Measurements from ENCODE around the gene DHRS1.

DHRS1 gene

DNA sequence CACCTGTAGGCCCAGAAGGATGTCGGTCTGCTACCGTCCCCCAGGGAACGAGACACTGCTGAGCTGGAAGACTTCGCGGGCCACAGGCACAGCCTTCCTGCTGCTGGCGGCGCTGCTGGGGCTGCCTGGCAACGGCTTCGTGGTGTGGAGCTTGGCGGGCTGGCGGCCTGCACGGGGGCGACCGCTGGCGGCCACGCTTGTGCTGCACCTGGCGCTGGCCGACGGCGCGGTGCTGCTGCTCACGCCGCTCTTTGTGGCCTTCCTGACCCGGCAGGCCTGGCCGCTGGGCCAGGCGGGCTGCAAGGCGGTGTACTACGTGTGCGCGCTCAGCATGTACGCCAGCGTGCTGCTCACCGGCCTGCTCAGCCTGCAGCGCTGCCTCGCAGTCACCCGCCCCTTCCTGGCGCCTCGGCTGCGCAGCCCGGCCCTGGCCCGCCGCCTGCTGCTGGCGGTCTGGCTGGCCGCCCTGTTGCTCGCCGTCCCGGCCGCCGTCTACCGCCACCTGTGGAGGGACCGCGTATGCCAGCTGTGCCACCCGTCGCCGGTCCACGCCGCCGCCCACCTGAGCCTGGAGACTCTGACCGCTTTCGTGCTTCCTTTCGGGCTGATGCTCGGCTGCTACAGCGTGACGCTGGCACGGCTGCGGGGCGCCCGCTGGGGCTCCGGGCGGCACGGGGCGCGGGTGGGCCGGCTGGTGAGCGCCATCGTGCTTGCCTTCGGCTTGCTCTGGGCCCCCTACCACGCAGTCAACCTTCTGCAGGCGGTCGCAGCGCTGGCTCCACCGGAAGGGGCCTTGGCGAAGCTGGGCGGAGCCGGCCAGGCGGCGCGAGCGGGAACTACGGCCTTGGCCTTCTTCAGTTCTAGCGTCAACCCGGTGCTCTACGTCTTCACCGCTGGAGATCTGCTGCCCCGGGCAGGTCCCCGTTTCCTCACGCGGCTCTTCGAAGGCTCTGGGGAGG is 11.3 kb upstream of the DHRS1 start, which contains the start of gene LTB4R:
Gene LTB4R, plus strand, starts transcription at position 857 of the 959 bp plus-strand sequence. CDS start 4,150 bp downstream, outside the sequence.
- peaks cover 76% of the 10 kb centered on the region for H3K4me1 Mint-ChIP-seq
- no peaks in the 10 kb centered on the region for H3K9me3 Mint-ChIP-seq
- no peaks in the 10 kb centered on the region for H3K27me3 Mint-ChIP-seq
- H3K27ac Mint-ChIP-seq (ENCODE audit: low read depth), result peak within 1 kb of the TSS; percentile 90
- DNase-seq (ENCODE audit: low spot score in 2 of 2) (peak; percentile 64), ATAC-seq (replicated peaks; ENCODE audit: extremely low read depth, poor library complexity, severe bottlenecking) (peak; percentile 84)
- peaks cover 18% of the 10 kb centered on the region for H3K36me3 Mint-ChIP-seq (ENCODE audit: insufficient read depth)
- peak within 1 kb of the TSS; percentile 76 for H3K4me3 Mint-ChIP-seq

GRCh38 chr14:24310265-24310645 is 10.7 kb upstream of the DHRS1 start:
- Mint-ChIP-seq H3K27ac (ENCODE audit: low read depth) (peak overlapping the region; percentile 90), H3K27me3 (no peaks in the 10 kb centered on the region), H3K9me3 (no peaks in the 10 kb centered on the region), H3K4me1 (peaks cover 74% of the 10 kb centered on the region), H3K4me3 (peak overlapping the region; percentile 76), H3K36me3 (ENCODE audit: insufficient read depth) (peaks cover 21% of the 10 kb centered on the region)
- no peak for DNase-seq (ENCODE audit: low spot score in 2 of 2)
- no peak for ATAC-seq (replicated peaks; ENCODE audit: extremely low read depth, poor library complexity, severe bottlenecking)

- Mint-ChIP-seq H3K4me1 (peaks cover 74% of the 10 kb centered on the region), H3K4me3 (peak within 1 kb of the TSS; percentile 76), H3K36me3 (ENCODE audit: insufficient read depth) (peaks cover 27% of the 10 kb centered on the region), H3K9me3 (no peaks in the 10 kb centered on the region), H3K27me3 (no peaks in the 10 kb centered on the region), H3K27ac (ENCODE audit: low read depth) (peak within 1 kb of the TSS; percentile 90)
- DNase-seq (ENCODE audit: low spot score in 2 of 2) (no peak), ATAC-seq (replicated peaks; ENCODE audit: extremely low read depth, poor library complexity, severe bottlenecking) (no peak)
Measured at GRCh38 chr14:24309538-24310264, 10.1 kb upstream of the DHRS1 start, which contains the start of gene LTB4R2. Gene LTB4R2, plus strand, starts transcription at chr14:24310140. Its CDS starts 525 bp downstream, at chr14:24310665.

DNA sequence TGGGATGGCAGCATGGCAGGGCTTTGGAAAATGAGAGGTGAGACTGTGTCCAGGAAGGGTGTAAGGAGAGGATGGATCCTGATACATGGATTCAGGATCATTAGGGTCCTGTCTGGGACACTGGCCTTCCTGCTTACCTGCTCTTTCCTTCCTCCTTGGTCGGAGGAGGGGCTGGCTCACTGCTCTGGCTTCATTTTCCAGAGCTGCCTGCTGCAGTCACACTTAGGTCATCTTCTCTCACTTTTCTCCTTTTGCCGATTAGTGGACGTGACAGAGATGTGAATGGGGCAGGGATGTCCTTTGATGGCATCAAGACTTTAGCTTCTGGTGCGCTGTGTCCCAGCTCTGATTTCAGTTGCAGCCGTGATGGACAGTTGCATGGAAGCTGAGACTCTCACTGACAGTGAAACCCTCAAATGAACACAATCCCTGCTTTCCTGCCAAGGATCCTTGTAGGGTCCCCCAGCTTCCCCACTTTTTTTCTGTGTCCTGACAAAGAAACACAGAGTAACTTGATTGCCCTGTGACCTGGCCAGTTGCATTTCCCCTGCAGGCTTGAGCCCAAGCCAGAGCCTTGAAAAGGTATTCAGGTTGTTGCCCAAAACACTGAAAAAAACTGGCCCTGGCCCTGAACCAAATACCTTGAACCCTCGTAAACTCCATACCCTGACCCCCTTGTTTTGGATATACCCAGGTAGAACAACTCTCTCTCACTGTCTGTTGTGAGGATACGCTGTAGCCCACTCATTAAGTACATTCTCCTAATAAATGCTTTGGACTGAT is 9.0 kb upstream of the DHRS1 start:
- peaks cover 63% of the 10 kb centered on the region for H3K4me1 Mint-ChIP-seq
- peak overlapping the region; percentile 90 for H3K27ac Mint-ChIP-seq (ENCODE audit: low read depth)
- DNase-seq (ENCODE audit: low spot score in 2 of 2), result no peak
- H3K9me3 Mint-ChIP-seq, result no peaks in the 10 kb centered on the region
- no peak for ATAC-seq (replicated peaks; ENCODE audit: extremely low read depth, poor library complexity, severe bottlenecking)
- no peaks in the 10 kb centered on the region for H3K27me3 Mint-ChIP-seq
- peaks cover 33% of the 10 kb centered on the region for H3K36me3 Mint-ChIP-seq (ENCODE audit: insufficient read depth)
- H3K4me3 Mint-ChIP-seq, result no peak overlapping the region

- Mint-ChIP-seq H3K27me3 (no peaks in the 10 kb centered on the region), H3K4me1 (peaks cover 56% of the 10 kb centered on the region), H3K9me3 (no peaks in the 10 kb centered on the region), H3K4me3 (no peak within 1 kb of the TSS), H3K36me3 (ENCODE audit: insufficient read depth) (peaks cover 39% of the 10 kb centered on the region), H3K27ac (ENCODE audit: low read depth) (peak within 1 kb of the TSS; percentile 24)
- DNase-seq (ENCODE audit: low spot score in 2 of 2) (peak; percentile 33 to 40), ATAC-seq (replicated peaks; ENCODE audit: extremely low read depth, poor library complexity, severe bottlenecking) (no peak)
Measured at GRCh38 chr14:24307575-24308341, 8.2 kb upstream of the DHRS1 start, which contains the start of gene CIDEB. Gene CIDEB, minus strand, starts transcription at chr14:24307977. Its CDS starts 119 bp downstream, at chr14:24307858.

GRCh38 chr14:24307156-24307574 is 7.6 kb upstream of the DHRS1 start:
- no peak for ATAC-seq (replicated peaks; ENCODE audit: extremely low read depth, poor library complexity, severe bottlenecking)
- Mint-ChIP-seq H3K36me3 (ENCODE audit: insufficient read depth) (peaks cover 40% of the 10 kb centered on the region), H3K27me3 (no peaks in the 10 kb centered on the region), H3K27ac (ENCODE audit: low read depth) (no peak overlapping the region), H3K4me1 (peaks cover 50% of the 10 kb centered on the region), H3K9me3 (no peaks in the 10 kb centered on the region), H3K4me3 (no peak overlapping the region)
- no peak for DNase-seq (ENCODE audit: low spot score in 2 of 2)

GRCh38 chr14:24304019-24304387 is 4.4 kb upstream of the DHRS1 start:
- Mint-ChIP-seq H3K9me3 (no peaks in the 10 kb centered on the region), H3K27ac (ENCODE audit: low read depth) (no peak overlapping the region), H3K4me1 (peaks cover 45% of the 10 kb centered on the region), H3K36me3 (ENCODE audit: insufficient read depth) (peaks cover 52% of the 10 kb centered on the region), H3K27me3 (no peaks in the 10 kb centered on the region), H3K4me3 (no peak overlapping the region)
- ATAC-seq (replicated peaks; ENCODE audit: extremely low read depth, poor library complexity, severe bottlenecking), result no peak
- DNase-seq (ENCODE audit: low spot score in 2 of 2), result no peak

DNA sequence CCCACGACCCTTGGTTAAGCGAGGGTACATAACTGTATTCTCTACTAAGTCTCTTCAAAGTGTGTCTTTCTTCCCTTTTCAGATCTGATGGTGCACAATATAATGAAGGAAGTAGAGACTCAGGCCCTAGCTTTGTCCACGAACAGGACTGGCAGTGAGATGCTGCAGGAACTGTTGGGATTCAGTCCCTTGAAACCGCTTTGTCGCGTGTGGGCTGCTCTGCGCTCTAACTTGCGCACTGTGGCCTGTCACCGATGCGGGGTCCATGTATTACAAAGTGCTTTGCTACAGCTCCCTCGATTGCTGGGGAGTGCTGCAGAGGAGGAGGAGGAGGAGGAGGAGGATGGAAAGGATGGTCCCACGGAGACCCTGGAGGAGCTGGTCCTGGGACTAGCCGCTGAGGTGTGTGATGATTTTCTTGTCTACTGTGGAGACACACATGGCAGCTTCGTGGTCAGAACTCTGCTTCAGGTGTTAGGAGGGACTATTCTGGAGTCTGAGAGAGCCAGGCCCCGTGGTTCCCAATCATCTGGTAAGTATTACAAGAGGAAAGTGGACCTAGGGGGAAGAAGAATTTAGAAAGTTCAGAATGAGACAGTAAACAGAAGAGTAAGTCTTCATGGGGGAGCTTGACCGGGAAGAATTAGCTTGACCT is 873 bp upstream of the DHRS1 start:
- no peaks in the 10 kb centered on the region for H3K9me3 Mint-ChIP-seq
- peak overlapping the region; percentile 90 for H3K4me3 Mint-ChIP-seq
- peaks cover 50% of the 10 kb centered on the region for H3K4me1 Mint-ChIP-seq

GRCh38 chr14:24298892-24299254 is 707 bp downstream of the DHRS1 start:
- H3K9me3 Mint-ChIP-seq, result no peaks in the 10 kb centered on the region
- H3K36me3 Mint-ChIP-seq (ENCODE audit: insufficient read depth), result peaks cover 41% of the 10 kb centered on the region

More for the DNA sequence above, 873 bp upstream of the DHRS1 start:
- Mint-ChIP-seq H3K27me3 (no peaks in the 10 kb centered on the region), H3K27ac (ENCODE audit: low read depth) (peak overlapping the region; percentile 92), H3K36me3 (ENCODE audit: insufficient read depth) (peaks cover 50% of the 10 kb centered on the region)
- no peak for DNase-seq (ENCODE audit: low spot score in 2 of 2)
- ATAC-seq (replicated peaks; ENCODE audit: extremely low read depth, poor library complexity, severe bottlenecking), result no peak

GRCh38 chr14:24297190-24297964 is 2.2 kb downstream of the DHRS1 start:
- Mint-ChIP-seq H3K9me3 (no peaks in the 10 kb centered on the region), H3K27me3 (no peaks in the 10 kb centered on the region), H3K4me1 (peaks cover 41% of the 10 kb centered on the region), H3K4me3 (no peak overlapping the region), H3K36me3 (ENCODE audit: insufficient read depth) (peaks cover 32% of the 10 kb centered on the region), H3K27ac (ENCODE audit: low read depth) (peak overlapping the region; percentile 75)
- DNase-seq (ENCODE audit: low spot score in 2 of 2) (no peak), ATAC-seq (replicated peaks; ENCODE audit: extremely low read depth, poor library complexity, severe bottlenecking) (no peak)

More at GRCh38 chr14:24298892-24299254, 707 bp downstream of the DHRS1 start:
- Mint-ChIP-seq H3K27me3 (no peaks in the 10 kb centered on the region), H3K4me3 (peak overlapping the region; percentile 90), H3K27ac (ENCODE audit: low read depth) (peak overlapping the region; percentile 92), H3K4me1 (peaks cover 41% of the 10 kb centered on the region)
- DNase-seq (ENCODE audit: low spot score in 2 of 2), result no peak
- no peak for ATAC-seq (replicated peaks; ENCODE audit: extremely low read depth, poor library complexity, severe bottlenecking)
